ENCODE results near the gene CLCA1.

The CLCA1 gene

DNA sequence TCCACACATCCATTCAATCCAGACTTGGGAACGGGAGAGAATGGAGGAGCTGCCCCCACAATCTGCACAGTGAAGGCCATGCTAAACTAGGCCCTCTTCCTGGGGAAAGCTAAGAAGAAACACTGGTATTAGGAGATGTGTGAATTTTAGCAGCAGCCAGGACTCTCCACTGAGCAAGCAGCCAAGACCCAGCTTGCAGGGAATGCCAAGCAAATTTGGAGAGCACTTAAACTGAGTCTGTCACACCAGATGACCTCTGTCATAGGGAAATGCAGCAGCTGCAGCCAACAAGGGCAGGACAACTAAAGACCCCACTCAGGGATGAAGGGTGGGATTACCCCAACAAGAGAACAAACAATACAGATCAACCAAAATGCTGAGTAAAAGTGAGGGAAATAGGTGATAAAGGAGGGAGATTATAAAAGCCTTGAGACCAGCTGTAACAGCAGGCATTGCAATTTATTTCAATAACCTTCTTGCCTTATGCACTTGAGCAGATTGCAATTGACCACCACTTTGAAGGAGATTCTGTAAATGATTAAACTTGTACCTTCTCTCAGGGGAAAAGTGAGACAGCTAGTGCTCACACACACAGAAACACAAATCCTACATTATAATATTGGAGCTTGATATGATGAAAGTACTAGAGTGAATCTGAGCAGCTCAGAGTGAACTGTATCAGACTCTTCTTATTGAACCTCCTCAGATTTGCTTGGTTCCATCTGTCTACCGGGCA is 2.5 kb upstream of the CLCA1 start:
- no peak for DNase-seq

DNA sequence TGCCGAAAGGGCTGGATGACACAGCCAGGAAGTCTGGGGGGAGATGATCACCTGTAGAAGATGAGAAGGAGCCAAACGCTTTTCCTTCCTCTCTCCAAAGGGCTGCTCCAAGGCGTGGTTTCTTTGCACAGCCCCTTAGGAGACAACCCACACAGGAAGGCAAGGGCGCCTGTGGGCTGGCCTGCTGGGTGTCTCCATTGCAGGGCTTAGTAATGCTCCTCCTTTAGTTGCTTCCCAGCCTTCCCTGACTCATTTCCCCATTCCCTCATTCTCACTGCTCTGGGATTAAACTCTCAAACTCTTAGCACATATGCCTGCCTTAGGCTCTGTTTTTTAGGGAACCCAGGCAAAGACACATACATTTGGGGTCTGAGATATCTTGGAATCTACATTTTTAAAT is 1.7 kb upstream of the CLCA1 start:
- DNase-seq: no peak

DNA sequence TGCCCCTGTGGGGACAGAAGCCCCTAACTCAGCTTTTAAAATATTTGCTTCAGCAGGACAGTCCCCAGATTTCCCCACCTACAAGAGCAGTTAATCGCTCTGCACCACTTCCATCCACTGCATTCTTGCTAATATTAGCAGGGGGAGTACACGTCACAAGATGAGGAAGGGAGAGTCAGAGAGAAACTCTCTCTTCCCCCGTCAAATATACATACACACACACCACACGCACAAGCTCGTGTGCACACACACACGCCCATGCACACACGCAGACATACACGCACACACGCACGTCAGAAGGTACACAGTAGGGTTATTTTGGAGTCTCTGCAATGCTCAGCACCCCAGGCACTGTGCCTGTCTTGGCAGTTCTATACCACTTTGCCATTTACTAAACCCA is 2.1 kb downstream of the CLCA1 start:
- no peak for DNase-seq

DNA sequence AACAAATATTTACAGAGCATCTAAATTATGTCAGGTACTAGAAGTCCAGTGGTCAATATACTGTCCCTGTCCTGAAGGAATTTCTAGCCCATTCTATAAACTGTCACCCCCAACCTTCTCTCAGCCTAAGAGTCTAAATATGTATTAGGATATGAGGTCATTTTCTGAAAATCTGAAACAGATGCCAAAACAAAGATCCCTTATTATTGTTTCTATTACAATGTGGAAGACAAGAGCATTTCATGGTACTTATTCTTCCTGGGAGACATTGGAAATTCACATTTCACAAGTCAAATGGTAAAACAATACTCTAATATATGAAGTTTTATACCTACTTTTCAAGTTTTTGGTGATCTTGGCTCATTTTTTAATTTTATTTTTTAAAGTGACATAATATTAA is 2.6 kb downstream of the CLCA1 start:
- no peak for DNase-seq

DNA sequence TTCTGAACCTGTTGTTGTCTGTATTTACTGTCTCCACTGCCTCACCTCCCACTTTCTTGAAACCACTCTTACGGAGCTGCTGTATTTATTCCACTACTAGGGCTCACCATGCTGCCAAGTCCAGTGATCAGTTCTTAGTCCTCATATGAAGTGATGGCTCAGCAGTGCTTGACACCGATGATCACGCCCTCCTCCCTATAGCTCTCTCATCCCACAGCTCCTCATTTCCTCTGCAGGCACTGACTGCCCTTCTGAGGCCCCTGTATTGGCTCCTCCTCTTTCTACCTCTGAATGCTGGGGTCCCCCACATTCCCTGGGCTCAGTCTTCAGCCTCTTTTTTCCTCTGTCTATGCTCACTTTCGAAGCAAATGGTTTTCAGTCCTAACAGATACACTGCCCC is 3.4 kb downstream of the CLCA1 start:
- DNase-seq: no peak

DNA sequence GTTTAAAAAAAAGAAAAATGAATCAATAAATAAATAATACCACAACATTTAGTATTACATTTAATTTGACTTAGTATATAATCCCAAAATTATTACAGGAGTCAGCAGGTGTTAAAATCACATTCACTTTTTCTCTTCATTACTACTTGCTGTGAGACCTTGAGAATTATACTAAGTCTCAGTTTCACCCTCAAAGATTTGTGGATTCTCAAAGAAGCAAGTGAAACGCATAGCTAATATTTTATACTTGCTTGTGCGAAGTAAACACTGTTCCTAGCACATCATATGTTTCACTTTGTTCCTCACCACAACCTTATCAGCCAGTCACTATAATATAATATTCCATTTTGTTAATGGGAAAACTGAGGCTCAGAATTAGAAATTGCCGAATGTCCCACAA is 4.0 kb downstream of the CLCA1 start:
- DNase-seq: no peak

DNA sequence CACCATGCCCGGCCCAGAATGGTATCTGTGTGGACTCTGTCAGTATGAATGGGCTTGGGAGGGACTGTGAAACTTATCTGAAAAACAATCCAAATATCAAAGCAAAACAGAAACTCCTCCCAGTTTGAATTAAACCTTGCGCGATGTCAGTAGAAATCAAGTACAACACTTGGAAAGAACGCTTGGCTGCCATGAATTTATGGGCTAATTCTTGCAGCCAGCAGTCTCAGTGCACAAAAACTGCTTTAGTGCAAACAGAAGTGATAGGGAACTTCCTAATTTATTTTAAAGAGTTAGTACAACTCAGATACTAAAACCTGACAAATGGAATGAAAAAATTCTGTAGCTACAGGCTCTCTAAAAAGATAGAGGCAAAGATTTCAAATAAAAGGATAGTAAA is 8.5 kb downstream of the CLCA1 start:
- no peak for DNase-seq

DNA sequence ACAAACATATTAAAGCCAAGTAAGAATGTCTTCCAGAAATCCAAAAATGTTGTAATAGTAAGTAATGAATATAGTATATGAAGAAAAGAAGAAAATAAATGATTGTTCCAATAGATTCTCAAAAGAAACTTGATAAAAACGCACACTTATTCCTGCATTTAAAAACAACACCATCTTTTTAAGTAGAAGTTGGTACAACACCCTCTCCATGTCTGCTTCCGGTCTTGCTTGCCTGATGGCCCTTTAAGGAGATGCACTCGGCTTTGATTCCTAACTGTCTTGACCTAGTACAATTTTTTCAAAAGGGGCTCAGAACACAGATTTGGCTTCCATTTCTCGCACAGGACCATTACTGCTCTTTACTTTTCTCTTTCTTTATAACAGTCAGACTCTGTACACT is 9.0 kb downstream of the CLCA1 start:
- no peak for DNase-seq

DNA sequence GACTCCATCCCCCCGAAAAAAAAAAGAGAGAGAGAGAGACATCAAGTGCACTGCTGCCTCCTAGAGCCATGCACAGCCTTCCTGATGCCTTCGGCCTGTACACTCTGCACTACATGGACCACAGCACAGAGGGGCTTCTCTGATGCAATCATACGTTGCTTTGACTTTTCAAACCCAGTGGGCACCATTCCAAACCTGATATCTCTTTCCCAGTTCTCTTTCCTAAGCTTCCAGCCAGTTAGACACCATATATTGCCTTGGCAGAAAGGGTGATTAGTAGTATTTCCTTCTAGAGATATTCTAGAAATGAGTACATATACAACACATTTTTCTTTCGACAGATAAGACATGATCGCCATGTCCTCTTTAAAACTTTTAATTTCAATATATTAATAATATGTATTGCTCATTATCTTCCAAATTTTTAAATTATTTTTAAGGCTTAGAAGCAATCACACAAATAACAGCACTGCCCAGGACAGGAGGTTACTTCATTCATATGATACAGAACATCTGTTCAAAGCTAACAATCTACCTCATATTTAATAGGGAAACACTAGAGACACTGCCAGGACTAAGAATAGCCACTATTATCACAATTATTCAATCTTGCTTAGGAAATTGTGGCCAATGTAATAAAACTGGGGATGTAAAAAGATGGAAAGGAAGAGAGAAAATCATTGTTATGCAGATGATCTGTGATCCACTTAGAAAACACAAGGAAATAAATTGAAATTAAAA is 9.9 kb downstream of the CLCA1 start:
- no peak for DNase-seq

DNA sequence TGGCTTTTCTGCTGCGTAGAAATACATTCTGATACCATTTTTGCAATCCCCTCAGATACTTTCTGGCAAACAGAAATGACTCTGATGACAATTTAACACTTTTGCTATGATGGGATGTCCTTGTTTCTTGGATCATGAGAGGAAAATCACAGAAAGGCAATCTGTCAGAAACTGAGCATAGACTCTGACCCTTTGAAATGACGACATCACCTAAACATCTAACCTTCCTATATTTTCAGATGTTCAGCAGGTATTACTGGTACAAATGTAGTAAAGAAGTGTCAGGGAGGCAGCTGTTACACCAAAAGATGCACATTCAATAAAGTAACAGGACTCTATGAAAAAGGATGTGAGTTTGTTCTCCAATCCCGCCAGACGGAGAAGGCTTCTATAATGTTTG is 13.2 kb downstream of the CLCA1 start:
- no peak for DNase-seq

DNA sequence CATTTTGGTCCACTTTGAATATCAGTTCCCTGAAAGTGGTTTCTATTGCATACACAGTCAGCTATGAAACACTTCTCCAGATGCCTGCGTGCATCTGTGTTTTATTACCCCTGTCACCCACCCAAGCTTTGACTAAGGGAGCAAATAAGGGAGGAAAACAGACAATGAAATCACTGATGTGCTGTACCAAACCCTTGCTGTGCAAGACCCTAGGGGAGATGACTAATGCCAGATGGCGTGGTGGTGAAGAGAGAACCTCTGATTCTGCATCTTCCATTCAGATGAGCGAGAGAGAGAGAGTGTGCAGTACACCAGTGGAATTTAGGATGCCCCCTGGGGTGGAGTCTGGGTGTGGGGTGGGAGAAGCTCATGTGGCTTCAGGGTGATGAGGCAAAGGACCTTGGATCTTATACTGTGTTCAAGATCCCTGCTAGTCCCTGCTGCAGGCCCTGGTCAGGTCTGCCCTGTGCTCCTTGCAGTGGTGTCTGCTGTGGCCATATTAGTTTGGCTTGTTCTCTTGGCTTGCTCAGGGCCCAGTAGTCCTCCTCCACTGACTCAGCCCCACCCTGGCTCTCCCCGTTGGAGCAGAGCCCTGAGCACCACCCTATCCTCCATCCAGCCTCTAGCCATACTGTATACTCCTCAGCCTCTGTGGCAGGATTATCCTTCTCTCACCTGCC is 18.5 kb downstream of the CLCA1 start:
- DNase-seq: no peak

DNA sequence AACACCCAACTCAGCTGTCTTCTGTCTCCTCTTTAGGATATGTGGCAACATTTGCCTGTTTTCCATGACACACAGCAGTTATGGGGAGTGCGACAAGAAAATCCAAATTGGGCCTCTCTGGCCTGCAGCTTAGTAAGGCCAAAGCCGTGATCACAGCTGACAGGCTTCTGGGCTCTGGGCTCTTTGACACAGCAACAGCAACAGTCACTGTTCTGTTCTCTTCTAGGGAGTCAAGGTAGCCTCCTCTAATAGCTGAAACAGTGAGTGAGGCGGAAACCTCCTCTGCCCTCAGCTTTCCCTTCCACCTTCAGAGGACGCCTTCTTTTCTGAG is 19.0 kb downstream of the CLCA1 start:
- DNase-seq: no peak

DNA sequence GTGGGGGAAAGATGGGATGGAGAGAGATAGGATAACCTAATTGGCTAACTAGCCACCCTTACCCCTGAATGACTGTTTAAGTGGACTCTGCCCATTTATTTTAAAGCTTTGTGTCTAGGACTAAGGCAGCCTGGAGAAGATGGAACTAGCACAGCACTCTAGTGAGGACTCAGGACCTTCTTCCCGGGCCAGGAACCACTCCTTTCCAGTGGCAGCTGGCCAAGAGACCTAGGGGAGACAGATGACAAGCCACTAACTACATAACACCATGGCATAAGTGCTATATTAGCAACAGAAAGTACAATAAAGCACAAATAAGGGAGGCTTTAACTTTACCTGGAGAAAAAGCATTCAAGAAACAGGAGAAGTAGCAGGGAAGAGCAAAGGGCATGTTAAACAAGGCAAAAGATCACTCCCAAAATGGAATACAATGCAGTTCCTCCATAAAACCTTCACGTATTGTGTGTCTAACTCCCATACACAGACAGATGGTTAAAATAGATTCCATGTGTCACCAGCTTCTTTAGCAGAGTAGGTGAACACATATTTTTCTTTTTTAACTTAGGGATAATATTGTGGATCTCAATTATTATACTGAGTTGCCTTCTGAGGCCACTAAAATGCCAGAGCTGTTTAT is 20.6 kb downstream of the CLCA1 start:
- DNase-seq: no peak

DNA sequence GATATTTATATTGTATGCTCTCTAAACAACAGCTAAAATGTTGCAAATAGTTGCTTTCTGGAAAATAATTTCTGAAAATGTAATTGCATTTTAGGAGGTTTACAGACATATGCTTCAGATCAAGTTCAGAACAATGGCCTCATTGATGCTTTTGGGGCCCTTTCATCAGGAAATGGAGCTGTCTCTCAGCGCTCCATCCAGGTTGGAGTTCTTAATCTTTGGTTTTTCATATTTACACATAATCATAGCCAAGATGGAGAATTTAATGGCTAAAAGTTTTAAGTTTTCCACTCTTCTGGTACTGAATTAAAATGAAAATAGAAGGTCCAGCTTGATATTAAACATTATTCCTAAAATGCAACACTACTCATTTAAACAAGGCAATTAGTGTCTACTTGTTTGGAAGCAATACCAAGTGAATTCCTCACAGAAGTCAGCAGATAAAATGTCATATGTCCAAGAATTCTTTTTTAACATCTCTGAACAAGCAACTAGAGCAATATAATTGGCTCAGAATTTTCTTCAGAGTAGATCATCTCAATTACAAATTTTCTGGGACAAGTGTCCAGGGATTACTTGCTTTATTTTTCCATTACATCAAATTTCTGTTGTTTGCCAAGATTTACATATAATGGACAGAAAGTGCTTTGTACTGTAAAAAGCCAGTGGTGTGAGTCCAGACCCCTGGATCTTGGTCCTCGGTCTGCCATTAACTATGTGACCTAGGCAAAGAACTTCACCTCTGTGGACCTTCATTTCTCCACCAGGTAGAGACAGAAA is 22.6 kb downstream of the CLCA1 start:
- no peak for DNase-seq

DNA sequence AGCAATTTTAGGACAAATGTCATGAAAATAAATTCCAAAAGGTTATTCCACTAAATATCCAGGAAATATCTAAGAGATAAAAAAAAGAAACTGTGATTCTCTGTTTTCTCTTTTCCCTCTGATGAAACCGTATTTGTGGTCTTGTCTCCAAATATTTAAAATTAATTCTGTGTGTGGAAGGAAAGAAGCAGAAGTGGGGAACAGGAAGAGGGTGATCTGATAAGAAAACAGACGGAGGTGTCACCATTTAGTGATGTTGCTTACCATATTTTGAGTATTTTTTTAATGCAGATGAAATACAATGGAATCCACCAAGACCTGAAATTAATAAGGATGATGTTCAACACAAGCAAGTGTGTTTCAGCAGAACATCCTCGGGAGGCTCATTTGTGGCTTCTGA is 29.6 kb downstream of the CLCA1 start:
- DNase-seq: no peak

DNA sequence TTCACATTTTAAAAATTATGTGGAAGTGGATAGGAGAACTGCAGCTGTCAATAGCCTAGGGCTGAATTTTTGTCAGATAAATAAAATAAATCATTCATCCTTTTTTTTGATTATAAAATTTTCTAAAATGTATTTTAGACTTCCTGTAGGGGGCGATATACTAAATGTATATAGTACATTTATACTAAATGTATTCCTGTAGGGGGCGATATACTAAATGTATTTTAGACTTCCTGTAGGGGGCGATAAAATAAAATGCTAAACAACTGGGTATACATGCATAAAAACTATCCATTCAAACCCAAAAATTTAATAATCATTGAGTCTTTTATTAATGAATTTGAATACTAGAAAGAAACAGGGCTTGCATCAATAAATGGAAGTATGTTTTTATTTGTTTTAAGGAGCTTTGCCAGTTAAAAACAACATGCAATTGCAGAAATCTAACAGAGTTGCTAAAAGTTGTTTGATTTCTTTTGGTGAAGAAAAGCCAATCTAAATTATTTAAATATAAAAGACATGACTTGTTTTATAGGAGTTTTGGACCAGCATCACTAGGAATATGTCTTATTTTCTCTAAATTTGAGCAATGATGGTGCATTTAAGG is 31.4 kb downstream of the CLCA1 start:
- DNase-seq: peak; percentile 89

DNA sequence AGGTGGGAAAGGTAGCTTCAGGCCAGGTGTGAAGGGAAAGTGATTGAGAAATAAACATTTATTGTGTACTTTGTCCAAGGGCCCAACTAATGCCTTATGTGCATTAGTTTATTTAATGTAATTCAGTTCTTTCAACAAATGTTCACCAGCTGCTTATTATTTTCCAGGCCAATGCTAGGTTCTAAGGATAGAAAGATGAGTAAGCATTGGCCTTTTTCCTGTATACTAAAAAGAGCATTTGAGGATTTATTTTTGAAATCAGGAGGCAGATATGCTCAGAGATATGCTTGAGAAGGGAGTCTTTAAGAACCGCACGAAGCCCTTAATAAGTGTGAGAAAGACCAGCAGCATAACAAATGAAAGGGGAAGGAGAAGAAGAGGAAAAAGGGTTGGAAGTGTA is 32.0 kb downstream of the CLCA1 start:
- no peak for DNase-seq

DNA sequence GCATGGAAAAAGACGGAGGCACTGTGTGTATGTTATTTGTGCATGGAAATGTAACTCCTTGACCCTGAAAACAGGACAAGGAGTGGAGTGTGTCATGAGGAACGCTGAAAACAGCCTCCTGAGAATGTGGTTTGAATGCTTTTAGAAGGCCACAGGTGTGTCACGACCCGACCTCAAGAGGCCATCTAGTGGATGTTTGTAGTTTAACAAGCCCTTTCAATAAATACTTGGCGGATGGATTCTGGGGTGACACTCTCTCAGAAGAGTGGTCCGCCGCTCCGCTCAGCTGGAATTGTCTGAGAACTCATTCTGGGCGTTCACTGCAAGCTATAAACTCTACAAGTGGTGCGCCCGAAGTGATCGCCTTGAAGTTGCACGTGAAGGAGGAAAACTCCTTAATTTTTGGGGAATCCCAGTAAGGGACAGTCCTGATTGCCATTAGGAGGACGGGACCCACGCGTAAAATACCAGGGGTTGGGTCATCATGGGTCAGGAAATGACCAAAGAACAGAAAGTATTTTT is 33.5 kb downstream of the CLCA1 start:
- peak; percentile 18 for DNase-seq

DNA sequence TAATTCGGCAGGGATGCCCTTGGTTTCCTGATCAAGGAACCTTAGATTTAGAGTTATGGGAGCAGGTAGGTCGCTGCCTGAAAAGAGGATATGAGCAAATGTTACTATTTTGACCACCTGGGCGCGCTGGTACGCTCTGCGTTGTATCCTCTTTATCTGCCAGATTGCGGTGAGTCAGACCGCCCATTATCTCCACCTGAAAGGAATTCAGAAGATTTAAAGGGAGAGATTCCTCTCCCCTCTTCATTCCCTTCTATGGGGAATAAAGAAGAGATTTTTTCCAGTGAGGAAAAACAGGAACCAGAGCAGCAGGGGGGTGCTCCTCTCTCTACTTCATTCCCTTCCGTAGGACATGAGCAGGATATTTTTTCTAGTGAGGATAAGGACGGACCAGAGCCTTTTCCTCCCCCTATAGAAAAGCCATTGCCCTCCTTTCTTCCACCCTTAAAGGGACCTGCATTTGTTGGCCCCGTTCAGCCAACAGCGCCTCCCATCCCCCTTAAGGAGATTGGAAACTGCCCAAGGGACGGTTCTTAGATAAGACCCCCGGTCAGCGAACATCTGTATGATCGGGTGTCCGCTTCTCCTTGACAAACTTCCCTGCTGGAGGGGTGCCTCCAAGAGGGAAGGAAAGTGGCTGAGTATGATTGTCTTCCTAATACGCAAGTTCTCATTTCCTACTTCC is 34.1 kb downstream of the CLCA1 start:
- peak; percentile 11 for DNase-seq

DNA sequence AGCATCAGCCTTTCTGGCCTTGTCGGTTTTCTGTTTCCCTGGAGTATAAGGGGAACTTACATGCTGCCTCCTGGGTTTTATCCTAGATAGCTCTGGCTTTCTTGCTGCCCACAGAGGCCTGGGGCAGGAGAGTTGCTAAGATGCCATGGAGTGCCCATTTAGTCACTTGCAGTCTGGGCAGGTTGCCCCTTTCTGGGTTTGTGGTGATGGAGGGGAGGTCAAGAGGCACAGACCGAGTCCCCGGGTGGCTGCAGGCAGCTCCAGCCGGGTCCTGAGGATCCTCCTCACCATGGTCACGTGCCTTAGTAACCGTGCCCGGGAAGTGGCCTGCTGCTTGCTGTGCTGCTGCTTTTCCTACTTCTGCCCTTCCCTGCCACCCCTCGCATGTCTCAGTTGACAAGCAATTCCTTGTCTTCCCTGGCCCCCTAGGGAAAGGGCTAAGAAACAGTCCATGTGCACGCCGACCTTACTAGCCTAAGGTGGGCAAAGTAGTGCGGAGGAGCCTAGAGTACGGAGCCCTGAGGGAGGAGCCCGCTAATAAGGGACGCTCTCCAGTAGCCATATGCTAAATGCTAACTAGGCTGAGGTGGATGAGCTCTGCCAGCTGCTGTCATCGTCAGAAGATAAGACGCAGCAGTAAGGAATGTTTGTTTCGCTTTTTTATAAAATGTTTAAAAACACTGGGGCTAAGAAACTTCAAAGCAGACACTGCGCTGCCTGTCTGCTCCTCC is 34.8 kb downstream of the CLCA1 start:
- DNase-seq: peak; percentile 79

DNA sequence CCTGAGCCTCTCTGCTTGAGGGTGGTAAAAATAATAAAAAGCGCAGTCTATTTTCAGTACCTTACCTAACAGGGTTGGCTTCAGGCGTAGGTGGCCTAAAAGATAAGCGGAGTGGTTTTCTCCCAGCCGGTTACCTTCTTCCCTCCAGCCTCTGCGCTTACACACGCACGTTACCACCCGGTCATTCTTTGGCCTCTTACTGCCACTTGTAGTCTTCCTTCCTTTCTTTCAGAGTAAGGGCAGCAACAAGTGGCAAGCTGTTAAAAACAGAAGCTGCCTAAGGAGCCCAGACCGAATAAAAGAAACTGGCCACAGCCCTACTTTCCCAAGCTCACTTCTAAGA is 35.4 kb downstream of the CLCA1 start:
- no peak for DNase-seq

All from NCI-H82 (cell line).